A549 treated with CORT108297 at 1 μM for 4 hours (cell line): Measurements from ENCODE around the gene FAM83F. TPM values are rescaled to one million over a fixed set of nuclear protein-coding genes. Genes with fewer than 3 reads are reported as not detected.

Experiments
- total RNA-seq: library from RNA; stranded (reverse); fragments of 200-300 nt; extraction: Qiagen RNA extraction; gene quantifications from 5 replicates; pipeline ENCODE4 v1.2.3, GENCODE V29; 2022

Gene FAM83F
- total RNA-seq = under 0.01 TPM in 1 of 5 replicates, not detected in the others

GRCh38 chr22:39994566-39995392, at the start of gene FAM83F:
Gene FAM83F (plus strand): TSS chr22:39994954. CDS start chr22:39995043, 89 bp downstream.

DNA sequence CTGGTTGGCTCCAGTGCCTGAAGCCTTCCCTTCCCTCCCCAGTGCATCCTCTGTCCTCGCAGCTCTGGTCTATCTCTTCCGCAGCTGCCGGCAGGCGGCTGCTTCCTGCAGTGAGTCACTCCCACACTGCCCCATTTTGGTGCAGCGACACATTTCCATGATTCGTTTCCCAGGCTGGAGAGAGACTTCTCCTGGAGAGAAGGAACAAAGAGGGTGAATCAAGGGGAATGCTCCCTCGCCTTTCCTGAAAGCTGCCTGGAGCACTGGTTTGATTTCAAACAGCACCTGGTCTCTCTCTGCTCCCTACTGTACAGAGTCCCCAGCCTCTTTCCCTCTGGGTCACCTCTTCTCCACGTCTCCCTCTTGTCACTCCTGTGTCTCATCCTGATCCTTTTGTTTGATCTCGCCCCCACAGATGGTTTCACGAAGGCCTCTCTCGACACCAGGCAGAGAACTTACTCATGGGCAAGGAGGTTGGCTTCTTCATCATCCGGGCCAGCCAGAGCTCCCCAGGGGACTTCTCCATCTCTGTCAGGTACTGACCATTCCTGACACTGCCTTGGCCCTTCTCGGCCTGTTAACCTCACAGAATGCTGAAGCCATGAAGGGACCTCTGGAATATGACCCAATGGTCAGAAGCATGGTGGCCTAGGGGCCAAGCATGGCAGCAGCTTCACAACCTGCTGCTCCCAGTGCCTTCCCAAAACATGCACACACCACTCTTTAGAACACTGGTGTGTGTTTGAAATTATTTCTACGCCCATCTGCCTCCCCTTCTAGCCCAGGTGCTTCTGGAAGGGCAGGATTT, 34.9 kb upstream of the FAM83F start, which contains the start of gene TMA7B:
Gene TMA7B, plus strand, starts transcription at position 758 of the 808 bp plus-strand sequence. CDS start 3,978 bp downstream, outside the sequence.

Other genes with a start within 250 kb of the FAM83F start
- not detected in 5 replicates for gene ENTHD1, start 101.2 kb upstream of the FAM83F start, total RNA-seq
- not detected in 5 replicates for gene GRAP2, start 93.9 kb upstream of the FAM83F start, total RNA-seq
- gene TMA7B, start 34.6 kb upstream of the FAM83F start, total RNA-seq = not detected in 5 replicates
- 3.9 to 5.9 TPM (median 5.1 TPM) in 5 replicates for gene TNRC6B, start 183.0 kb downstream of the FAM83F start, total RNA-seq